KOPT-K1 (cell line): ENCODE results near the gene DNAJB1.
"Not testable (repeated sequence)": the region's sequence is repeated elsewhere in the genome, so short reads cannot be mapped to it uniquely, and the experiment has no call there.

ENCODE experiments used
- H3K27ac ChIP-seq: fragments of 200-600 bp; sonication (generic); 2 replicates; pipeline ENCODE4 v1.5.1; 2016; ENCODE audit warnings: antibody characterized with exemption, mild to moderate bottlenecking, low read depth, low read length; ENCODE audit not compliant: poor library complexity, severe bottlenecking
- H3K36me3 ChIP-seq: fragments of 200-600 bp; sonication (generic); 2 replicates; pipeline ENCODE4 v1.5.1; 2017; ENCODE audit warnings: antibody characterized with exemption, mild to moderate bottlenecking, low read length, moderate library complexity; ENCODE audit not compliant: insufficient read depth
- H3K9me3 ChIP-seq: fragments of 200-600 bp; sonication (generic); 2 replicates; pipeline ENCODE4 v1.5.1; 2017; ENCODE audit warnings: antibody characterized with exemption, low read length, mild to moderate bottlenecking; ENCODE audit not compliant: insufficient read depth, poor library complexity, severe bottlenecking

Gene DNAJB1

GRCh38 chr19:14541979-14542378 lies 23.8 kb upstream of the DNAJB1 start:
- H3K36me3 ChIP-seq = peaks cover 30% of the 10 kb centered on the region
- not testable (repeated sequence) for H3K9me3 ChIP-seq, H3K27ac ChIP-seq

GRCh38 chr19:14540741-14541525 lies 22.7 kb upstream of the DNAJB1 start:
- no peak overlapping the region for H3K27ac ChIP-seq
- H3K9me3 ChIP-seq = no peaks in the 10 kb centered on the region
- H3K36me3 ChIP-seq = peaks cover 22% of the 10 kb centered on the region

DNA sequence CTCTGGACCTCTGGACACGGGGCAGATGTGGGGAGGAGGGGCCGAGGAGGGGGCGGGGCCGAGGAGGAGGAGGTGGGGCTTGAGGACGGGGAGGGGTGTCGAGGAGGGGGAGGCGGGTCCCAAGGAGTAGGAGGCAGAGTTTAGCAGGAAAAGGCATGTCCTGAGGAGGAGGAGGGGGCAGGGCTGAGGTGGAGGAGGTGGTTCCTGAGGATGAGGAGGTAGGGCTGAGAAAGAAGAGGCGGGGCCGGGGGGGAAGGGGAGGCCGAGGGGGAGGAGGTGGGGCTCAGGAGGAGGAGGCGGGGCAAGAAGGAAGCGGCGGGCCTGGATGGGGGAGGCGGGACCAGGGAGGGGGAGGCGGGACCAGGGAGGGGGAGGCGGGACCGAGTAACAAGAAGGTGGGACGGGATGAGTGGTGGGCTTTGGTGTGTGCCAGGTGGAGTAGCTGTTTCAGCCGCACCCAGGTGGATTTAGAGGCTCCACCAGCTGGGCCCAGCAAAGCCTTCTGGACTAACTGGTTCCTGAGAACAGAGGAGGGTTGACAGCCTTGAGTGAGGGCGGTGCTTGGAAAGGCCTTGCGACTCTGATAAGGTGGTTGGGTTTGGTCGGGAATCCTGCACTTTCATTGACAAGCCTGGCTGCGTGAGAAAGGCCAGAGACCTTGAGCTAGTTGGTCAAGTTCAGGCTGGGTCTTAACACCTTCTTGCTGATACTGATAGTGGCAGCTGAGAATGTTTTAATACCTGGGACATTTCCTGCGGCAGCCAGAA lies 18.9 kb upstream of the DNAJB1 start:
- Histone ChIP-seq H3K36me3 (peaks cover 23% of the 10 kb centered on the region), H3K27ac (no peak overlapping the region), H3K9me3 (no peaks in the 10 kb centered on the region)

- Histone ChIP-seq H3K27ac (no peak overlapping the region), H3K9me3 (no peaks in the 10 kb centered on the region), H3K36me3 (peaks cover 22% of the 10 kb centered on the region)
These were observed 15.3 kb upstream of the DNAJB1 start for GRCh38 chr19:14533450-14533849.

- Histone ChIP-seq H3K9me3 (no peaks in the 10 kb centered on the region), H3K27ac (no peak overlapping the region), H3K36me3 (peaks cover 22% of the 10 kb centered on the region)
These were observed 12.3 kb upstream of the DNAJB1 start for GRCh38 chr19:14530506-14530905.

DNA sequence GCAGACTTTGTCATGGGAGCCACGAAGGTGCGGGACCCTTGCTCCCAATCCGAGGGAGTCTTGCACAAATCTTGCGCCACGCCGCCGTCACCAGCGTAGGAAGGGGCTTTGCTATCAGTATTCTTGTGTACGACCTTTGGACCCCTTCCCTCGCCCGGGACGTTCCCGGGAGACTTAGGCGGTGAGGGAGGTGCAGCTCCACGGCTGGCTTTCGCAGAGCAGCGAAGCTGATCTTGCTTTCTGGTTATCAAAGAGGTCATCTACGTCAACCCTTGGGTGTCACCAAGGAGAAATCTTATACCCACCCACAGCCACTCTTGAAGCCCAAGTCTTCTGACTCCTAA lies 11.8 kb upstream of the DNAJB1 start:
- peak overlapping the region; percentile 81 for H3K27ac ChIP-seq
- peaks cover 21% of the 10 kb centered on the region for H3K36me3 ChIP-seq
- no peaks in the 10 kb centered on the region for H3K9me3 ChIP-seq

DNA sequence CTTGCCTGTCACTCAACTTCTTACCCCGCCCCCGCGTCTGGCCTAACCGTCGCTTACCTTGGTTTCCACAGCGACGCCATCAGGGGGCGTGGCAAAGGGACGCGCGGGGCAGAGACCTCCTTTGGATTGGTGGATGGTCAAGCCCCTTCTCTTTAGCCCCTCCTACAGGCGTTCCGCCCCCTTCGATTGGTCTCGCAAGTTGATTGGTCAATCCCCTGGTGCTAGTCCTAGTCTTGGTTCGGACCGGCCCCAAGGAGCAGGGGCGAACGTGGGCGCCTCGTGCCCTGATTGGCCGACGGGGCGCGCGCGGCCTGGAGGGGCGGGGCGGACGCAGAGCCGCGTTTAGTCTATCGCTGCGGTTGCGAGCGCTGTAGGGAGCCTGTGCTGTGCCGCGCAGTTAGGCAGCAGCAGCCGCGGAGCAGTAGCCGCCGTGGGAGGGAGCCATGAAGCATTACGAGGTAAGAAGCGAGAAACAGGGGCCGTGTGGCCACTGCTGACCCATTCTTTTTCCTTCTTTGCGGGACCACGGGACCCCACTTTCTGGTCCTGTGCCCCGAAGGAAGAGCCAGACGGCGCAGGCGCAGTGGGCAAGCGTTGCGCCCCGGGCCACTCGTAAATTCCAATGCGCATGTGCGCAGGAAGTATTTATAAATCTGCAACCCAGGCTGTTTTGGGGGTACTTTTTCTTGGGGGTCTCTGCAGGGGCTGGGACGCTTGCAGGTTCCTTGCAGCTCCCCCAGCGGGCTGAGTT lies 11.2 kb upstream of the DNAJB1 start, which contains the start of gene TECR:
Gene TECR (plus strand): TSS at position 341 of the 751 bp plus-strand sequence. CDS start 103 bp downstream, at position 444.
- Histone ChIP-seq H3K36me3 (peaks cover 15% of the 10 kb centered on the region), H3K9me3 (no peaks in the 10 kb centered on the region), H3K27ac (peak within 1 kb of the TSS; percentile 81)

GRCh38 chr19:14528419-14529253 lies 10.4 kb upstream of the DNAJB1 start:
- H3K9me3 ChIP-seq = no peaks in the 10 kb centered on the region
- peak overlapping the region; percentile 81 for H3K27ac ChIP-seq
- peaks cover 15% of the 10 kb centered on the region for H3K36me3 ChIP-seq

DNA sequence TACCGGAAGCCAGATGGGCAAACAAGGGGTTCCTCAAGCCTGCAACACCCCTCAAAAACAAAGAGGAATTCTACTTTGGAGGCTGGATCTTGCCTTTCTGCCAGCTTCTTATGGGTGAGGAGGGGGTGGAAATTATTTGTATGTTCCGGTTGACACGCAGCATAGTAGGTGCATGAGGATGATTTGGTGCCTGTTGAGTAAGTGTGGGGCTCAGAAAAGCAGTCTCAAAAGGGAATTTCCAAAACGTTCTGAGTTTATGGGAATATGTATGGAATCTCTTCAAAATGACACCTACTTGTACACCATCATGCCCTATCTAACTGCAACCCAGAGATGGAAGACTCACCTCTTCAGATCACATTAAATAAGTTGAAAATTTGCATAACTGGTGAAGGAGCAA lies 8.2 kb upstream of the DNAJB1 start:
- H3K27ac ChIP-seq = no peak overlapping the region
- H3K36me3 ChIP-seq = 0 out of 2 replicates have a peak, but pooled peaks cover under 1% of the 10 kb centered on the region
- no peaks in the 10 kb centered on the region for H3K9me3 ChIP-seq

- H3K9me3 ChIP-seq = no peaks in the 10 kb centered on the region
- H3K27ac ChIP-seq = no peak overlapping the region
- no peaks in the 10 kb centered on the region for H3K36me3 ChIP-seq
These were observed 7.5 kb upstream of the DNAJB1 start for GRCh38 chr19:14525729-14526128.

GRCh38 chr19:14520543-14520942 lies 2.3 kb upstream of the DNAJB1 start:
- H3K9me3 ChIP-seq = no peaks in the 10 kb centered on the region
- H3K27ac ChIP-seq = peak overlapping the region; percentile 77

GRCh38 chr19:14519860-14520407 lies 1.7 kb upstream of the DNAJB1 start:
- H3K9me3 ChIP-seq = no peaks in the 10 kb centered on the region
- H3K27ac ChIP-seq = peak overlapping the region; percentile 77
- peaks cover 23% of the 10 kb centered on the region for H3K36me3 ChIP-seq

More at GRCh38 chr19:14520543-14520942, 2.3 kb upstream of the DNAJB1 start:
- peaks cover 17% of the 10 kb centered on the region for H3K36me3 ChIP-seq

DNA sequence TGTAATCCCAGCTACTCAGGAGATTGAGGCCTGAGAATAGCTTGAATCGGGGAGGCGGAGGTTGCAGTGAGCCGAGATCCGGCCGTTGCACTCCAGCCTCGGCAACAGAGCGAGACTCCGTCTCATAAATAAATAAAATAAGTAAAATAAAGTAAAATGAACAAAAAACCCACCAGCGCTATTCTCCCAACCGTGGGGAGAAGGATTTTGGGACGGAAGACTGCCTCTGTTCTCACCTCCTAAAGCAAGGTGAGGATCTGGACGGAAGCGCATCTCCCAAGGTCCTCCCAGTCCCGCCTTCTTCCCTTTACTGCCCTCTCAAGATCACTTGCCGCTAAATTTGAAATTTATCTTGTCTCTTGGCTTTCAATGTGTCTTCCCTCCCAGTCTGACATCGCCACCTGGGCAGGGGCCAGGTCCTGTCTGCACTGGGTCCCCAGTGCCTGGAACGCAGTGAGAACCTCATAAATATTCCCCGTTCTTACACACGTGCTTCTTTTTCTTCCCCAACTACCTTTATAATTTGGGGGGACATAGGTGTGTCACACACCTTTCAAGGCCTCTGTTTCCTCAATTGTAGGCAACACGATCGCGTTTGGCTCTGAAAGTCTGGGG lies 1.2 kb upstream of the DNAJB1 start:
- Histone ChIP-seq H3K9me3 (no peaks in the 10 kb centered on the region), H3K36me3 (peaks cover 29% of the 10 kb centered on the region), H3K27ac (peak overlapping the region; percentile 77)

GRCh38 chr19:14517446-14517839 lies 754 bp downstream of the DNAJB1 start:
- H3K36me3 ChIP-seq = peaks cover 46% of the 10 kb centered on the region
- H3K9me3 ChIP-seq = no peaks in the 10 kb centered on the region
- peak overlapping the region; percentile 98 for H3K27ac ChIP-seq
